Mucosa of descending colon (tissue), 3 donors: Measurements from ENCODE around the gene MND1. TPM values are rescaled to one million over a fixed set of nuclear protein-coding genes. Genes with fewer than 3 reads are reported as not detected.
A peak's percentile ranks its signal among the peaks of the same experiment; 100 is the strongest.

Source experiments
- ATAC-seq: fragments of 200-7000 bp; cut with Tn5 transposase; one replicate; pipeline ENCODE4 v1.9.1; 2020; ENCODE audit warnings: mild to moderate bottlenecking, moderate library complexity
- DNase-seq, 3 donors: peaks; one replicate each; pipeline ENCODE4 v3.0.0-alpha.2; 2020
- H3K36me3 ChIP-seq: fragments of 200-600 bp; one replicate; pipeline ENCODE4 v1.8.0; 2021; ENCODE audit warnings: low read depth, mild to moderate bottlenecking
- H3K4me1 ChIP-seq: fragments of 200-600 bp; one replicate; pipeline ENCODE4 v1.8.0; 2021; ENCODE audit warnings: low read depth, mild to moderate bottlenecking
- H3K4me3 ChIP-seq: fragments of 200-600 bp; one replicate; pipeline ENCODE4 v1.8.0; 2021; ENCODE audit warnings: mild to moderate bottlenecking
- H3K9me3 ChIP-seq: fragments of 200-600 bp; one replicate; pipeline ENCODE4 v1.8.0; 2021; ENCODE audit warnings: mild to moderate bottlenecking
- intact Hi-C, 2 donors: fragments of 100-400 bp; cut with DNase I in 1 of 2; cut with micrococcal nuclease in 1 of 2; formaldehyde crosslinking; loops; one replicate each; pipeline versions ENCODE4 v1.11.0 to v1.11.1; 2022; cut with DNase I, micrococcal nuclease
- total RNA-seq, 3 donors: library from RNA; stranded (reverse); fragmentation: NEBNext Ultra II Directional in 2 of 3; extraction: Animal tissue kit (Norgen Biotek cat#: 25700) in 2 of 3; gene quantifications; one replicate each; pipeline versions ENCODE4 v1.2.1 to v1.2.4, GENCODE V29; 2021 to 2023
- TF ChIP-seq, protein P1 (sequence below): fragments of 200-600 bp; IDR thresholded peaks from one replicate; pipeline ENCODE4 v1.8.0; 2022; ENCODE audit warnings: antibody characterized with exemption, mild to moderate bottlenecking
- donor health status: DM: no; HTN: no; CAD: no; lungs with moderate emphysema.
- donor health status: DM: no; HTN: no; CAD: no.
- donor health status: DM: no; HTN: yes; CAD: no.

MND1 gene
- total RNA-seq, 3 donors from 2014 or later, result 1.4 to 5.3 (median 1.6) TPM

- Histone ChIP-seq H3K4me1 (no peaks in the 10 kb centered on the region), H3K36me3 (no peaks in the 10 kb centered on the region), H3K9me3 (no peaks in the 10 kb centered on the region), H3K4me3 (no peak overlapping the region)
- TF ChIP-seq, protein P1, sequence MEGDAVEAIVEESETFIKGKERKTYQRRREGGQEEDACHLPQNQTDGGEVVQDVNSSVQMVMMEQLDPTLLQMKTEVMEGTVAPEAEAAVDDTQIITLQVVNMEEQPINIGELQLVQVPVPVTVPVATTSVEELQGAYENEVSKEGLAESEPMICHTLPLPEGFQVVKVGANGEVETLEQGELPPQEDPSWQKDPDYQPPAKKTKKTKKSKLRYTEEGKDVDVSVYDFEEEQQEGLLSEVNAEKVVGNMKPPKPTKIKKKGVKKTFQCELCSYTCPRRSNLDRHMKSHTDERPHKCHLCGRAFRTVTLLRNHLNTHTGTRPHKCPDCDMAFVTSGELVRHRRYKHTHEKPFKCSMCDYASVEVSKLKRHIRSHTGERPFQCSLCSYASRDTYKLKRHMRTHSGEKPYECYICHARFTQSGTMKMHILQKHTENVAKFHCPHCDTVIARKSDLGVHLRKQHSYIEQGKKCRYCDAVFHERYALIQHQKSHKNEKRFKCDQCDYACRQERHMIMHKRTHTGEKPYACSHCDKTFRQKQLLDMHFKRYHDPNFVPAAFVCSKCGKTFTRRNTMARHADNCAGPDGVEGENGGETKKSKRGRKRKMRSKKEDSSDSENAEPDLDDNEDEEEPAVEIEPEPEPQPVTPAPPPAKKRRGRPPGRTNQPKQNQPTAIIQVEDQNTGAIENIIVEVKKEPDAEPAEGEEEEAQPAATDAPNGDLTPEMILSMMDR, result no peak
- DNase-seq (no peak), ATAC-seq (peak; percentile 49)
- intact Hi-C loops, result no loop called here
Measured at GRCh38 chr4:153426207-153426885, 81.9 kb downstream of the MND1 start.

DNA sequence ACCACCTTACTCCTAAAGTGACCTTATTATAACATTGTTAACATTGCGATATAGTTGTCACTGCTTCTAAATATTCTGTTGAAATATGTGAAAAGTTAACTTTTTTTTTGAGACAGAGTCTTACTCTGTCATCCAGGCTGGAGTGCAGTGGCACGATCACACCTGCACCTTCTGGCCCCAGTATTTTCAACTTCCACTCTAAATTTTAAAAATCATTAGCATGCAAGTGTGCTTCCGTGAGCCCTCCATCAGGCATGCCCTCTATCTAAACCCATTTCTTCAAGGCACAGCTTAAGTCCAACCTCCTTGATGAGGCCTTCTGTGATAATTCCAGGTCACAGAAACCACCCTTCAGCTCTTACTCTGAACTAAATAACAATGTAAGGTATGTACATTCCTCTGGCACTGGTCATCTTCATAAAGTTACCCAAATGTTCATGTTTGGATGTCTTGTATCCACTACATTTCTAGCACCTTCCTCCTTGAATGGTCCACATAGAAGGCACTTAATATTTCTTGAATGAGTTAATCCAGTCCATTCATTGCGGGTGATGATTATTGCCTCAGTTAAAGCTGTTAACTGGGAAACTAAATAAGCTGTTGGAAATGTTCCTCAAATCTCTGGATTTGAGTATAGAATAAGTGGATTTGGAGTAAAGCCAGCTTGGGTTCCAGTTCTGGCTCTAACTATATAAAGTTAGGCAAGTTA is 83.0 kb downstream of the MND1 start:
- Histone ChIP-seq H3K36me3 (no peaks in the 10 kb centered on the region), H3K9me3 (no peaks in the 10 kb centered on the region), H3K4me3 (no peak overlapping the region), H3K4me1 (no peaks in the 10 kb centered on the region)
- intact Hi-C loops, result no loop called here
- ATAC-seq (no peak), DNase-seq (no peak)
- TF ChIP-seq, protein P1, result no peak

DNA sequence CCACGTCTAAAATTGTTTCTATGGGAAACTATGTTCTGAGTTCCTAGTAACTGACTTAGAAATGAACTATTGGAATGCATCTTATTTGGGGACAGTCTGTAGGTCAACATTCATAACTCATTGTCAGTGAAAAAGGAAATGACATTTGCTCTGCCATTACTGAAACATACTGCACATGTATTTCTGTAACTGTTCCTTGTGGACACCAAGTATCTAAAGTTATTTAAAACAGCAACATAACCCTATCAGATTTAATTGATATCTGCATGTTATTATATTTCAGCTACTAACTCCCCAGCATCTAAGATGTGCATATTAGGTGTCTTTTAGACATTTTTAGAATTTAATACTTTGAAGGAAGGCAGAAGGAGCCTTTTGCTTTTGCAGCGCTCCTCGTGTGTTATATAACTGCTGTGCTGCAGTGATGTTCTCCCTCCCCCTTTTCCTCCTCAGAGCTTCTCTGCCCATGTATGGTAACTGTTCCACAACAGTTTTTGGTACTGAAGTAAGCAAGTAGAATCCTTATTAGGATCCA is 84.5 kb downstream of the MND1 start:
- ATAC-seq, result no peak
- TF ChIP-seq, protein P1, result no peak
- intact Hi-C loops, result no loop called here

GRCh38 chr4:153432965-153433753 is 88.7 kb downstream of the MND1 start:
- no peak overlapping the region for H3K4me3 ChIP-seq
- intact Hi-C loops, result loop anchor here (5.0 to 10.0 kb wide), 2 partner anchors 139 to 142 kb away; no protein-coding TSS in a partner anchor
- no peaks in the 10 kb centered on the region for H3K36me3 ChIP-seq
- peak in 2 of 3 donors; percentile 56 to 80 for DNase-seq
- TF ChIP-seq, protein P1, result peak; percentile 50
- H3K9me3 ChIP-seq, result no peaks in the 10 kb centered on the region
- H3K4me1 ChIP-seq, result no peaks in the 10 kb centered on the region
- peak; percentile 97 for ATAC-seq

More for the DNA sequence above, 84.5 kb downstream of the MND1 start:
- Histone ChIP-seq H3K36me3 (no peaks in the 10 kb centered on the region), H3K4me1 (no peaks in the 10 kb centered on the region), H3K9me3 (no peaks in the 10 kb centered on the region), H3K4me3 (no peak overlapping the region)
- no peak for DNase-seq

DNA sequence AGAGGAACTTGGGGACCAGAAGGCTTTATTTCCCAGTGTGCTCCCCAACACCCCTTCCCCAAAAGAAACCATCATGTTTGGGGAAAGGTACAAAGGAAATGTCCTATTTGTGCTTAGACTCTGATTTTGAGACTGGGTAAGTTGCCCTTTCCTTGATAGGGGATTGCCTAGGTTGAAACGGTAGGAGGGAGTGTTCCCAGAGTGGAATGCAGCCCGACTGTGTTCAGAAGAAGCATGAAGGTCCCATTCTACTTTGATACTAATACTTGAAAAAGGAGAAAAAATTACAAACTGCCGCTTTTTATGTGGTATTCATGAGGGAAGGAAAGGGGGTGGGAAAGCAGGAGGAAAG is 89.2 kb downstream of the MND1 start:
- TF ChIP-seq, protein P1, result no peak
- Histone ChIP-seq H3K9me3 (no peaks in the 10 kb centered on the region), H3K36me3 (no peaks in the 10 kb centered on the region), H3K4me1 (no peaks in the 10 kb centered on the region), H3K4me3 (no peak overlapping the region)
- DNase-seq, result no peak
- intact Hi-C loops, result loop anchor here (5.0 to 10.0 kb wide), 2 partner anchors 139 to 141 kb away; no protein-coding TSS in a partner anchor
- ATAC-seq, result no peak
